ENCODE data around the gene KAT8. TPM values are rescaled to one million over a fixed set of nuclear protein-coding genes. Genes with fewer than 3 reads are reported as not detected.

The KAT8 gene
- total and polyA plus RNA-seq, 9 of the 15 experiments (the other 6 are each of a cell fraction or from before 2014, with no cell fraction given): 10.0 to 98.5 (median 76.4) TPM

- TF ChIP-seq ZBTB40 (IDR thresholded peaks at IDR 0.05) (no peak), ZBTB40 (CRISPR knock-in tag; IDR thresholded peaks at IDR 0.05) (no peak), OTX1 (CRISPR knock-in tag; IDR thresholded peaks at IDR 0.05) (0 out of 2 replicates have a peak, but pooled peaks have one; percentile 72), RNF2 (IDR thresholded peaks at IDR 0.05) (peak; percentile 65; the same call in 1 of the 2 replicates), ZNF121 (CRISPR knock-in tag; conservative IDR thresholded peaks at IDR 0.05) (peak; percentile 100), RREB1 (CRISPR knock-in tag; IDR thresholded peaks at IDR 0.05) (peak; percentile 65; the same call in 1 of the 2 replicates)
Observed at GRCh38 chr16:31073142-31073969, 44.1 kb upstream of the KAT8 start (continued).
